HEK293 (cell line): ENCODE data around the gene ERVK3-1.

ENCODE experiments used
- CTCF ChIA-PET: fragments of 350-600 bp; formaldehyde crosslinking; extraction: SDS; loops from one replicate; lab custom pipeline; 2021; ENCODE audit warnings: antibody characterized with exemption; lab: Yijun Ruan, JAX
- POLR2A ChIA-PET: fragments of 300-600 bp; formaldehyde crosslinking; extraction: SDS; loops from one replicate; lab custom pipeline; 2020; ENCODE audit warnings: antibody characterized with exemption, inconsistent platforms; lab: Yijun Ruan, JAX
- H3K27ac ChIP-seq: fragments of 200-500 bp; sonication (Bioruptor generic); 2 replicates; pipeline ENCODE4 v1.5.1; 2014; ENCODE audit warnings: low read depth, low read length, control low read depth, inconsistent platforms; ENCODE audit errors: extremely low read depth
- H3K36me3 ChIP-seq, 2 experiments: fragments of 200-500 bp in 1 of 2; sonication (Bioruptor generic) in 1 of 2; 1 replicate in 1 of 2; 2 replicates in 1 of 2; pipeline ENCODE4 v1.5.1; 2014 to 2017; ENCODE audit warnings: inconsistent platforms in 2 of 2, low read length in 2 of 2; ENCODE audit not compliant: control insufficient read depth in 2 of 2, insufficient read depth in 1 of 2
- H3K4me1 ChIP-seq: fragments of 200-500 bp; sonication (Bioruptor generic); 2 replicates; pipeline ENCODE4 v1.5.1; 2014; ENCODE audit warnings: mild to moderate bottlenecking, low read length, inconsistent platforms; ENCODE audit not compliant: control insufficient read depth, insufficient read depth
- H3K4me3 ChIP-seq: 2 replicates; pipeline ENCODE4 v1.5.1; 2011; ENCODE audit warnings: low read depth, mild to moderate bottlenecking, control low read depth, low read length, moderate library complexity
- H3K9me3 ChIP-seq: fragments of 200-500 bp; sonication (Bioruptor generic); 2 replicates; pipeline ENCODE4 v1.5.1; 2014; ENCODE audit warnings: low read depth, low read length, inconsistent platforms; ENCODE audit not compliant: control insufficient read depth, insufficient read depth
- HOXA7 ChIP-seq: sonication (generic); formaldehyde crosslinking; IDR thresholded peaks from 2 replicates; pipeline ENCODE4 v1.8.1; 2022; ENCODE audit warnings: missing genetic modification reagents, borderline replicate concordance
- KLF9 ChIP-seq: fragments of 450-650 bp; formaldehyde crosslinking; IDR thresholded peaks from 2 replicates; pipeline ENCODE4 v1.5.1; 2016; ENCODE audit warnings: missing biosample characterization, missing genetic modification characterization, low read depth
- PRDM10 ChIP-seq: fragments of 450-650 bp; formaldehyde crosslinking; IDR thresholded peaks from 2 replicates; pipeline ENCODE4 v1.5.1; 2016; ENCODE audit warnings: missing biosample characterization, missing genetic modification characterization
- SCRT1 ChIP-seq: fragments of 450-650 bp; formaldehyde crosslinking; IDR thresholded peaks from 2 replicates; pipeline ENCODE4 v1.5.1; 2016; ENCODE audit warnings: missing biosample characterization, missing genetic modification characterization, borderline replicate concordance
- ZFP69B ChIP-seq: fragments of 450-650 bp; formaldehyde crosslinking; IDR thresholded peaks from 2 replicates; pipeline ENCODE4 v1.5.1; 2016; ENCODE audit warnings: missing biosample characterization, missing genetic modification characterization
- ZNF274 ChIP-seq, 2 experiments: fragments of 200-500 bp in 1 of 2; fragments of 450-650 bp in 1 of 2; sonication (Bioruptor generic) in 1 of 2; formaldehyde crosslinking in 1 of 2; IDR thresholded peaks; 2 replicates each; pipeline versions ENCODE4 v1.5.1 to v1.6.1; 2014 to 2016; ENCODE audit warnings: borderline replicate concordance in 1 of 2, inconsistent platforms in 1 of 2, low read length in 1 of 2, missing biosample characterization in 1 of 2, missing genetic modification characterization in 1 of 2
- ZNF324 ChIP-seq: fragments of 450-650 bp; formaldehyde crosslinking; IDR thresholded peaks from 2 replicates; pipeline ENCODE4 v1.5.1; 2016; ENCODE audit warnings: missing biosample characterization, missing genetic modification characterization
- TF ChIP-seq, protein P1 (sequence below): fragments of 450-650 bp; formaldehyde crosslinking; IDR thresholded peaks from 2 replicates; pipeline ENCODE4 v1.5.1; 2016; ENCODE audit warnings: missing biosample characterization, missing genetic modification characterization
- TF ChIP-seq, protein P2 (sequence below): fragments of 450-650 bp; formaldehyde crosslinking; IDR thresholded peaks from 2 replicates; pipeline ENCODE4 v1.5.1; 2016; ENCODE audit warnings: missing biosample characterization, missing genetic modification characterization

The ERVK3-1 gene

GRCh38 chr19:58311345-58311865 lies 6.2 kb downstream of the ERVK3-1 start (continued):
- TF ChIP-seq ZFP69B (tag by site-specific recombination), result no peak

DNA sequence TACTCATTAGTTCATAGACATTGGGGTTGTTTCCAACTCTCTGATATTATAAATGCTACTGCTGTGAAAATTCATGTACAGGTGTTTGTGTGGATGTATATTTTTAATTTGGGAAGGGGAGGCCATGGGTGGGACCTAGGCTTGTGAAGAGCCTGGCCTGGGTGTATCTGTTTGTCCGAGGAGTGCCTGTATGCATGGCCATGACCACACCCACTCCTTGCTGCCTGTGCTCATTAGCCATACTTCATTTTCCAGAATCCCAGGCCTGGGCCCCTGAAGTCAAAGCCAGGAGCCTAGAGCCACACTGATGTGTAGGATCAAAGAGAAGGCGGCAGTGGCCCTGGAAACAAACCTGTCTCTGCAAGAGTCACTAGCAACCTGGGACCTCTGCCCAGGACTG lies 10.4 kb downstream of the ERVK3-1 start:
- Histone ChIP-seq H3K9me3 (no peaks in the 10 kb centered on the region), H3K4me3 (no peak overlapping the region), H3K4me1 (no peaks in the 10 kb centered on the region), H3K27ac (no peak overlapping the region), H3K36me3 (peaks cover 33 to 67% of the 10 kb centered on the region in 2 experiments)
- CTCF ChIA-PET, result no interaction called here
- TF ChIP-seq ZNF324 (tag by site-specific recombination), result no peak
- TF ChIP-seq ZNF274 (IDR thresholded peaks at IDR 0.05; ENCODE audit: low read length), result no peak
- no peak for TF ChIP-seq ZNF274 (tag by site-specific recombination; IDR thresholded peaks at IDR 0.05; ENCODE audit: borderline replicate concordance)
- TF ChIP-seq, protein P1, sequence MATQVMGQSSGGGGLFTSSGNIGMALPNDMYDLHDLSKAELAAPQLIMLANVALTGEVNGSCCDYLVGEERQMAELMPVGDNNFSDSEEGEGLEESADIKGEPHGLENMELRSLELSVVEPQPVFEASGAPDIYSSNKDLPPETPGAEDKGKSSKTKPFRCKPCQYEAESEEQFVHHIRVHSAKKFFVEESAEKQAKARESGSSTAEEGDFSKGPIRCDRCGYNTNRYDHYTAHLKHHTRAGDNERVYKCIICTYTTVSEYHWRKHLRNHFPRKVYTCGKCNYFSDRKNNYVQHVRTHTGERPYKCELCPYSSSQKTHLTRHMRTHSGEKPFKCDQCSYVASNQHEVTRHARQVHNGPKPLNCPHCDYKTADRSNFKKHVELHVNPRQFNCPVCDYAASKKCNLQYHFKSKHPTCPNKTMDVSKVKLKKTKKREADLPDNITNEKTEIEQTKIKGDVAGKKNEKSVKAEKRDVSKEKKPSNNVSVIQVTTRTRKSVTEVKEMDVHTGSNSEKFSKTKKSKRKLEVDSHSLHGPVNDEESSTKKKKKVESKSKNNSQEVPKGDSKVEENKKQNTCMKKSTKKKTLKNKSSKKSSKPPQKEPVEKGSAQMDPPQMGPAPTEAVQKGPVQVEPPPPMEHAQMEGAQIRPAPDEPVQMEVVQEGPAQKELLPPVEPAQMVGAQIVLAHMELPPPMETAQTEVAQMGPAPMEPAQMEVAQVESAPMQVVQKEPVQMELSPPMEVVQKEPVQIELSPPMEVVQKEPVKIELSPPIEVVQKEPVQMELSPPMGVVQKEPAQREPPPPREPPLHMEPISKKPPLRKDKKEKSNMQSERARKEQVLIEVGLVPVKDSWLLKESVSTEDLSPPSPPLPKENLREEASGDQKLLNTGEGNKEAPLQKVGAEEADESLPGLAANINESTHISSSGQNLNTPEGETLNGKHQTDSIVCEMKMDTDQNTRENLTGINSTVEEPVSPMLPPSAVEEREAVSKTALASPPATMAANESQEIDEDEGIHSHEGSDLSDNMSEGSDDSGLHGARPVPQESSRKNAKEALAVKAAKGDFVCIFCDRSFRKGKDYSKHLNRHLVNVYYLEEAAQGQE (tag by site-specific recombination), result no peak
- no peak for TF ChIP-seq SCRT1
- TF ChIP-seq KLF9 (tag by site-specific recombination), result peak; percentile 57
- TF ChIP-seq HOXA7 (CRISPR knock-in tag), result no peak
- POLR2A ChIA-PET, result interaction anchor here (1.5 kb wide), 1 partner anchor 11 kb away, joined by 4 read pairs; the partner anchor contains the start of gene ERVK3-1

DNA sequence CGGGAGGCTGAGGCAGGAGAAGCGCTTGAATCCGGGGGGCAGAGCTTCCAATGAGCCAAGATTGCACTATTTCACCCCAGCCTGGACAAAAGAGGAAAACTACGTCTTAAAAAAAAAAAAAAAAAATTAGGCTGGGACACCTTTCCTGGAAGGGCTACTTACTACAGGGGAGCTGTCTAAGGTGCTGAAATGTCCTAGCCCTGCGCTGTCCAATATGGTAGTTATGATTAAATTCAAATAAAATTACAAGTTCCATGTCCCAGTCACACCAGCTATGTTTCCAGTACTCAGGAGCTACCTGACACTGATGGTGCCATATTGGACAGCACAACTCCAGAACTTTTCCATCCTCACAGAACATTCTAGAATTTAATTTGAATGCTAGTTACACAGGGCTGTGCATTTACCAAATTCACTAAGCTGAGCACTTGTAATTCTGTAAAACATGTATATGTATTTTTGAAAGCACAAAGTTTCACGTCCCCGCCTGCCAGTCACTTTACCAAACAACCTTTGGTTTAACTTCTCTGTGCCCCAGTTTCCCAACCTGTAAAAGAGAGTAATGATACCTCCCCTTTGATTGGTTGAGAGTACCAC lies 12.4 kb downstream of the ERVK3-1 start:
- peaks cover 28 to 58% of the 10 kb centered on the region in 2 experiments for H3K36me3 ChIP-seq
- ChIA-PET POLR2A (interaction anchor here (0.6 to 1.8 kb wide), 5 partner anchors 9 to 83 kb away, joined by 3 to 12 read pairs (median 3); partner anchors contain the start of genes ERVK3-1, ZNF497 and ZSCAN22), CTCF (interaction anchor here (0.6 to 1.0 kb wide), 4 partner anchors 10 to 1048 kb away, joined by 3 read pairs; no protein-coding TSS in a partner anchor)
- no peak overlapping the region for H3K4me3 ChIP-seq
- H3K4me1 ChIP-seq, result no peaks in the 10 kb centered on the region
- H3K27ac ChIP-seq, result no peak overlapping the region
- TF ChIP-seq, protein P2, sequence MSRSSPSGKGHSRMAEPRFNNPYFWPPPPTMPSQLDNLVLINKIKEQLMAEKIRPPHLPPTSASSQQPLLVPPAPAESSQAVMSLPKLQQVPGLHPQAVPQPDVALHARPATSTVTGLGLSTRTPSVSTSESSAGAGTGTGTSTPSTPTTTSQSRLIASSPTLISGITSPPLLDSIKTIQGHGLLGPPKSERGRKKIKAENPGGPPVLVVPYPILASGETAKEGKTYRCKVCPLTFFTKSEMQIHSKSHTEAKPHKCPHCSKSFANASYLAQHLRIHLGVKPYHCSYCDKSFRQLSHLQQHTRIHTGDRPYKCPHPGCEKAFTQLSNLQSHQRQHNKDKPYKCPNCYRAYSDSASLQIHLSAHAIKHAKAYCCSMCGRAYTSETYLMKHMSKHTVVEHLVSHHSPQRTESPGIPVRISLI (tag by site-specific recombination), result 0 out of 2 replicates have a peak, but pooled peaks have one; percentile 24
- TF ChIP-seq PRDM10 (tag by site-specific recombination), result no peak
- TF ChIP-seq, protein P1 (tag by site-specific recombination), result peak; percentile 98
- H3K9me3 ChIP-seq, result no peaks in the 10 kb centered on the region
